ENCODE results near the gene CCL28.
"Not testable (repeated sequence)": the region's sequence is repeated elsewhere in the genome, so short reads cannot be mapped to it uniquely, and the experiment has no call there.

Gene CCL28

DNA sequence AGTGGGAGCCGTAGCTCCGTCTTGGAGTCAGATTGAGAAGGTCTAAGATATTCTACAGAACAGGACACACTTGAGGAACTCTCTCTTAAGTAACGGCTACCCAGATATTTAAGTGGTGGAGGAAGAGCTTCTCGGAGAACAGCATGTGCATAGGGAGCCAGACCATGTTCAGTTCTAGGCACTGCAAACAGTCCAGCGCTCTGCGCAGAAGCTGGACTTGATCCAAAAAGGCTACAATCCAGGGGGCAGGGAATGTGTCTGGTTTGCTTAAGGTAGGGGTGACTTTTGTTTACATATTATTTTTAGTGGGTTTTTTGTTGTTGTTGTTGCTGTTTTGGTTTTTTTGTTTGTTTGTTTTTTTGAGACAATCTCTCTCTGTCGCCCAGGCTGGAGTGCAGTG lies 16.8 kb upstream of the CCL28 start:
- no peak overlapping the region for H3K27ac ChIP-seq
- TF ChIP-seq, protein P1, sequence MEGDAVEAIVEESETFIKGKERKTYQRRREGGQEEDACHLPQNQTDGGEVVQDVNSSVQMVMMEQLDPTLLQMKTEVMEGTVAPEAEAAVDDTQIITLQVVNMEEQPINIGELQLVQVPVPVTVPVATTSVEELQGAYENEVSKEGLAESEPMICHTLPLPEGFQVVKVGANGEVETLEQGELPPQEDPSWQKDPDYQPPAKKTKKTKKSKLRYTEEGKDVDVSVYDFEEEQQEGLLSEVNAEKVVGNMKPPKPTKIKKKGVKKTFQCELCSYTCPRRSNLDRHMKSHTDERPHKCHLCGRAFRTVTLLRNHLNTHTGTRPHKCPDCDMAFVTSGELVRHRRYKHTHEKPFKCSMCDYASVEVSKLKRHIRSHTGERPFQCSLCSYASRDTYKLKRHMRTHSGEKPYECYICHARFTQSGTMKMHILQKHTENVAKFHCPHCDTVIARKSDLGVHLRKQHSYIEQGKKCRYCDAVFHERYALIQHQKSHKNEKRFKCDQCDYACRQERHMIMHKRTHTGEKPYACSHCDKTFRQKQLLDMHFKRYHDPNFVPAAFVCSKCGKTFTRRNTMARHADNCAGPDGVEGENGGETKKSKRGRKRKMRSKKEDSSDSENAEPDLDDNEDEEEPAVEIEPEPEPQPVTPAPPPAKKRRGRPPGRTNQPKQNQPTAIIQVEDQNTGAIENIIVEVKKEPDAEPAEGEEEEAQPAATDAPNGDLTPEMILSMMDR (conservative IDR thresholded peaks at IDR 0.05) = no peak

GRCh38 chr5:43427306-43427705 lies 15.1 kb upstream of the CCL28 start:
- no peak overlapping the region for H3K27ac ChIP-seq

DNA sequence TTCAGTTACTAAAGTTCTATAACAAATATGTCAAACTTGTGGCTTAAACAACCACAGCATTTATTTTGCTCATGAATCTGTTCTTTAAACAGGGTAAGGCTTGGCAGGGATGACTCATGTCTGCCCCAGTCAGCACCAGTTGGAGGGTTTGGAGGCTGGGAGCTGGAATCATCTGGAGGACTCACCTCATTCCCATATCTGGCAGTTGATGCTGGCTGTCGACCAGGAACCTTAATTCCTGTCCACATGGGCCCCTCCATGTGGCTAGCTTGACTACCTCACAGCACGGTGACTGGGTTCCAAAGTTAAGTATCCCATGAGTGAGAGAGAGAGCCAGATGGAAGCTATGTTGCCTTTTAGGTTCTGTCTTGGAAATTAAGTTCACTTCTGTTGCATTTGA lies 13.8 kb upstream of the CCL28 start:
- no peak overlapping the region for H3K27ac ChIP-seq
- TF ChIP-seq, protein P1 (conservative IDR thresholded peaks at IDR 0.05) = no peak

More at GRCh38 chr5:43427306-43427705, 15.1 kb upstream of the CCL28 start:
- TF ChIP-seq, protein P1 (conservative IDR thresholded peaks at IDR 0.05) = no peak

- H3K27ac ChIP-seq = not testable (repeated sequence)
Measured at GRCh38 chr5:43423086-43423485, 10.9 kb upstream of the CCL28 start.

DNA sequence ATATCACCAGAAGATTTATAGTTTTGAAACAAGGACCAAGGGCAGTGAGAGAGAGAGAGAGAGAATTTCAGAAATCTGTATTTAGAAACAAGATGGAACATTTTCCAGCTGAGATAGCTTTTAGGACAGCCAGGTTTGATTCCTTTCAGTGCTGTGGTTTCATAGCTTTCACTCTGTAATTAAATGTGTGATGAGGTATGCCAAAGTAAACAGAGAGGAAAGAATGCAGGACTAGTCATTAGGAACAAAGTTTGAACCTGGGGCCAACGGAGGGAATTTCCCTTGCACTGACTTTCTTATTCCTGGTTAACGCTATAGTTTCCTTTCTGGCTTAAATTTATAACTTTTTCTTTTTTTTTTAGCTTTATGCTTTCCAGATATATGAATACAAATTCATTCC lies 10.0 kb upstream of the CCL28 start:
- peak overlapping the region; percentile 27 for H3K27ac ChIP-seq
- TF ChIP-seq, protein P1 (conservative IDR thresholded peaks at IDR 0.05) = no peak

GRCh38 chr5:43421450-43422133 lies 9.4 kb upstream of the CCL28 start:
- TF ChIP-seq, protein P1 (conservative IDR thresholded peaks at IDR 0.05) = no peak
- peak overlapping the region; percentile 27 for H3K27ac ChIP-seq

GRCh38 chr5:43420241-43420640 lies 8.1 kb upstream of the CCL28 start:
- no peak overlapping the region for H3K27ac ChIP-seq
- TF ChIP-seq, protein P1 (conservative IDR thresholded peaks at IDR 0.05) = no peak

DNA sequence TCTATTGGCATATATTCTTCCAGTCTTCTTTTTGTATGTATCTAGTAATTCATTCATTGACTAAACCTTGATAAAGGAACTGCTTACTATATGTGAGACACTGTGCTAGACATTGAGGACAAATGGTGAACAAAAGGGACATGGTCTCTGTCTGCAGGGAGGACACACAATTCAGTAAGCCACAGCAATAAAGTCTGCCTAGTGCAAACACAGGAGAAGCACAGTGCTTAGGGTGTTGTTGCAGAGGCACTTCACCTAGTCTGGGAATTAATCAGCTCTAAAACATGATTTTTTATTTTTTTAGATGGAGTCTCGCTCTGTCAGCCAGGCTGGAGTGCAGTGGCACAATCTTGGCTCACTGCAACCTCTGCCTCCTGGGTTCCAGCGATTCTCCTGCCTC lies 6.4 kb upstream of the CCL28 start:
- TF ChIP-seq, protein P1 (conservative IDR thresholded peaks at IDR 0.05) = no peak
- no peak overlapping the region for H3K27ac ChIP-seq

Measured in VCaP (cell line).